ENCODE data around the gene NAPA.
"Not testable (repeated sequence)": the region's sequence is repeated elsewhere in the genome, so short reads cannot be mapped to it uniquely, and the experiment has no call there.

Gene NAPA

GRCh38 chr19:47490847-47491246, 24.0 kb downstream of the NAPA start:
- DNase-seq: no peak

GRCh38 chr19:47490031-47490430, 24.8 kb downstream of the NAPA start:
- DNase-seq: no peak
- H3K27me3 Mint-ChIP-seq: no peaks in the 10 kb centered on the region
- H3K36me3 Mint-ChIP-seq (ENCODE audit: low read depth): peaks cover 74% of the 10 kb centered on the region
- no peaks in the 10 kb centered on the region for H3K9me3 Mint-ChIP-seq
- peaks cover 27% of the 10 kb centered on the region for H3K4me1 Mint-ChIP-seq (ENCODE audit: low read depth)
- no peak overlapping the region for H3K27ac Mint-ChIP-seq
- H3K4me3 Mint-ChIP-seq: no peak overlapping the region

More at GRCh38 chr19:47490847-47491246, 24.0 kb downstream of the NAPA start:
- Mint-ChIP-seq H3K9me3 (no peaks in the 10 kb centered on the region), H3K36me3 (ENCODE audit: low read depth) (peaks cover 73% of the 10 kb centered on the region), H3K4me3 (no peak overlapping the region), H3K27ac (no peak overlapping the region), H3K27me3 (no peaks in the 10 kb centered on the region), H3K4me1 (ENCODE audit: low read depth) (peaks cover 21% of the 10 kb centered on the region)

- peaks cover 30% of the 10 kb centered on the region for H3K4me1 Mint-ChIP-seq (ENCODE audit: low read depth)
- H3K4me3 Mint-ChIP-seq: no peak overlapping the region
- peaks cover 81% of the 10 kb centered on the region for H3K36me3 Mint-ChIP-seq (ENCODE audit: low read depth)
- no peak for DNase-seq
- no peaks in the 10 kb centered on the region for H3K27me3 Mint-ChIP-seq
- H3K9me3 Mint-ChIP-seq: no peaks in the 10 kb centered on the region
- peak overlapping the region; percentile 37 for H3K27ac Mint-ChIP-seq
Measured at GRCh38 chr19:47489072-47489914, 25.6 kb downstream of the NAPA start.

GRCh38 chr19:47487551-47488515, 27.0 kb downstream of the NAPA start:
- Mint-ChIP-seq H3K9me3 (no peaks in the 10 kb centered on the region), H3K27me3 (no peaks in the 10 kb centered on the region), H3K4me3 (no peak overlapping the region), H3K36me3 (ENCODE audit: low read depth) (peaks cover 76% of the 10 kb centered on the region), H3K27ac (peak overlapping the region; percentile 60), H3K4me1 (ENCODE audit: low read depth) (peaks cover 37% of the 10 kb centered on the region)
- no peak for DNase-seq

DNA sequence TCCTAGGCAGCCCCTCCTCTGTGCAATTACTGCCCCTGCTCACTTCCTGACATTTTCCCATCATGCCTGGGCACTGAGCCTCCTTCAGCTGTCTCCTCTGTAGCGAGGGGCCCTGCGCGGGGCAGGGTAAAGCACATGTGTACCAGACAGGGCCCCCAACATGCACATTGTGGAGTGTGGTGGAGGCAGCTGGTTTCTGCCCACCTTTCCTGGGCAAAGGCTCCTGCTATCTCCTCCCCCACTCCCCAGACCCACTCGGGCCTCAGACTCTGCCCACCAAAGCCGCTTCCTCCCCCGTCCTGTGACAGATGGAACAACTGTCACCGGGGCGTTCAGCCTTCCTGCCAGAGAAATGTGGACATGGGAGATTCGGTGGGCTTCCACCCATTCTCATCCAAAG, 28.0 kb downstream of the NAPA start:
- peaks cover 72% of the 10 kb centered on the region for H3K36me3 Mint-ChIP-seq (ENCODE audit: low read depth)
- H3K9me3 Mint-ChIP-seq: no peaks in the 10 kb centered on the region
- DNase-seq: no peak
- H3K4me1 Mint-ChIP-seq (ENCODE audit: low read depth): peaks cover 37% of the 10 kb centered on the region
- H3K4me3 Mint-ChIP-seq: no peak overlapping the region
- H3K27me3 Mint-ChIP-seq: no peaks in the 10 kb centered on the region
- peak overlapping the region; percentile 60 for H3K27ac Mint-ChIP-seq

- H3K4me3 Mint-ChIP-seq, H3K27me3 Mint-ChIP-seq, H3K9me3 Mint-ChIP-seq, DNase-seq: not testable (repeated sequence)
- Mint-ChIP-seq H3K4me1 (ENCODE audit: low read depth) (peaks cover 37% of the 10 kb centered on the region), H3K27ac (peak overlapping the region; percentile 37), H3K36me3 (ENCODE audit: low read depth) (peaks cover 65% of the 10 kb centered on the region)
Measured at GRCh38 chr19:47486220-47486619, 28.6 kb downstream of the NAPA start.

DNA sequence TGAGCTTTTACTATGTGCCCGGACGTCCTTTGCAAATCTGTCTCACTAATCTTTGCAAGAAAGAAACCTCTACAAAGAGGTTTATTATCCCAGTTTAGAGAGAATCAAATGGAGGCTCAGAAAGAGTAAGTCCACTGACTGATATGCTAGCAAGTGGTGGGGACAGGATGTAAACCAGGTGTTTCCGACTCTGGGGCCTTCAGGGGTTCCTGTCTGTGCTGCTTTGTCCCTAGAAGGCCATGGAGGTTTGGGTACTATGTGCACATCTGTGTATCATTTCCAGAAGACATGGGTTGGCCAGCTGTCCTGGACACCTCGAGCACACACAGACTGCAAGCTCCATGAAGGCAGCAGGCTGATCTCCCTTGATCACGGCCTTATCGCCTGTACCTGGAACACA, 29.7 kb downstream of the NAPA start:
- Mint-ChIP-seq H3K36me3 (ENCODE audit: low read depth) (peaks cover 57% of the 10 kb centered on the region), H3K9me3 (no peaks in the 10 kb centered on the region), H3K27ac (peak overlapping the region; percentile 100), H3K27me3 (no peaks in the 10 kb centered on the region), H3K4me1 (ENCODE audit: low read depth) (peaks cover 34% of the 10 kb centered on the region), H3K4me3 (peak overlapping the region; percentile 95)
- no peak for DNase-seq

- Mint-ChIP-seq H3K27ac (peak within 1 kb of the TSS; percentile 100), H3K4me3 (peak within 1 kb of the TSS; percentile 95), H3K27me3 (no peaks in the 10 kb centered on the region), H3K36me3 (ENCODE audit: low read depth) (peaks cover 46% of the 10 kb centered on the region), H3K4me1 (ENCODE audit: low read depth) (peaks cover 34% of the 10 kb centered on the region), H3K9me3 (no peaks in the 10 kb centered on the region)
- DNase-seq: peak; percentile 94
Measured at GRCh38 chr19:47483800-47484690, 30.8 kb downstream of the NAPA start, which contains the start of gene KPTN. Gene KPTN (minus strand): TSS chr19:47484219. CDS start chr19:47484160, 59 bp downstream.

- peak overlapping the region; percentile 95 for H3K4me3 Mint-ChIP-seq
Measured at GRCh38 chr19:47483200-47483599, 31.7 kb downstream of the NAPA start.

GRCh38 chr19:47481460-47482052, 33.3 kb downstream of the NAPA start:
- DNase-seq: no peak
- Mint-ChIP-seq H3K4me3 (no peak overlapping the region), H3K36me3 (ENCODE audit: low read depth) (peaks cover 24% of the 10 kb centered on the region), H3K27ac (no peak overlapping the region), H3K27me3 (no peaks in the 10 kb centered on the region), H3K4me1 (ENCODE audit: low read depth) (peaks cover 26% of the 10 kb centered on the region), H3K9me3 (no peaks in the 10 kb centered on the region)

More at GRCh38 chr19:47483200-47483599, 31.7 kb downstream of the NAPA start:
- H3K27me3 Mint-ChIP-seq: no peaks in the 10 kb centered on the region
- peaks cover 34% of the 10 kb centered on the region for H3K4me1 Mint-ChIP-seq (ENCODE audit: low read depth)
- H3K27ac Mint-ChIP-seq: peak overlapping the region; percentile 100
- DNase-seq: no peak
- H3K9me3 Mint-ChIP-seq: no peaks in the 10 kb centered on the region
- peaks cover 40% of the 10 kb centered on the region for H3K36me3 Mint-ChIP-seq (ENCODE audit: low read depth)

DNA sequence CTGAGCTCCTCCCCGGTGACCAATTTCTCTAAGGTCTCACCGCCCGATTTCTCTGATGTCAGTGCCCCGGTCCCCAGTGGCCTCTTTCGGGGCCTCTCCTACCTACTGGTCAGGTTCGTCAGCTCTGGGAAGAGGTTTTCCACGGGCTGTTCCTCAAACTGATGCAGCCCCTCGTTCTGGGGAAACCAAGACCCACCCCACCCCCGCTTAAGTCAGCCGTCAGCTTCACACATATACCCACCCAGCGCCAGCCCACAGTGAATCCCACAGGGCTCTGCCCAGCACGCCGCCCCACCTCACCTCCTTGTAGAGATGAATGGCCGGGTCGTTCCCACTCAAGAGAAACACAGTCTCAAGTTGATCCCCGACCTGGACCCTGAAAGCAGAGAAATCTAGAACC, 34.2 kb downstream of the NAPA start:
- Mint-ChIP-seq H3K27me3 (no peaks in the 10 kb centered on the region), H3K36me3 (ENCODE audit: low read depth) (peaks cover 18% of the 10 kb centered on the region), H3K27ac (no peak overlapping the region), H3K4me1 (ENCODE audit: low read depth) (peaks cover 19% of the 10 kb centered on the region), H3K4me3 (no peak overlapping the region), H3K9me3 (no peaks in the 10 kb centered on the region)
- no peak for DNase-seq

DNA sequence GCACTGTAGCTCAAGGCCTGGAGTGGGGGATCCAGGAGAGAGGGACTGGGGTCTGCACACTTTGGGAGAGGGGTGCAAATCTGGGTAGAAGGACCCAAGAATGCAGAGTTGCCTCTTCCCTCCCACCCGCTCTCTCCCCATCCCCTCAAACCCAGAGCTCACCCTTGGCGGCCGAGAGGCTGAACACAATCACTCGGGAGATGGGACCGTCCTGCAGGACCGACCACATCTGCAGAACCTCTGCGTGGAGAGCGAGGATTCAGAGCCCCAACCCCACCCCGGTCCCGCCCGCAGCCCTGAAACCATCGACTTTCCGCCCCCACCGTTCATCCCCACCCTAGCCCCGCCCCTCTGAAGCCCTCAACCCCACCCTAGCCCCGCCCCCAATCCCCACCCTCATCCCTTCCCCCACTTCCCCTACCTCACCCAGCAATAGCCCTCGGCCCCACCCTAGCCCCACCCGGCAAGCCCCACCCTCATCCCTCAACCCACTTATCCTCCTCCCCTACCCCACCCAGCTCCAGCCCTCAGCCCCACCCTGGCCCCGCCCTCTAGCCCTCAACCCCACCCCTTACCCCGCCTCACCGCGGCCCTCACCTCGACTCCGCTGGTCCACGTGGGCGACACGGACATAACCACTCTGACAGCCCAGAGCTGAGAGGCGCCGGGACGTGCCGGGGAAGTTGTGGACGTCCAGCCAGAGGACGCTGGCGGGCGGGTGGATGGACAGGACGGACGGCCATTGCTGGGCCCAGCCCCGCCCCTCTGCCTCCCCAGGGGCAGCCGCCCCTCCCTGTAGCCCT, 35.0 kb downstream of the NAPA start:
- Mint-ChIP-seq H3K27ac (no peak overlapping the region), H3K9me3 (no peaks in the 10 kb centered on the region), H3K4me3 (no peak overlapping the region), H3K27me3 (no peaks in the 10 kb centered on the region), H3K36me3 (ENCODE audit: low read depth) (peaks cover 10% of the 10 kb centered on the region), H3K4me1 (ENCODE audit: low read depth) (peaks cover 11% of the 10 kb centered on the region)
- no peak for DNase-seq

DNA sequence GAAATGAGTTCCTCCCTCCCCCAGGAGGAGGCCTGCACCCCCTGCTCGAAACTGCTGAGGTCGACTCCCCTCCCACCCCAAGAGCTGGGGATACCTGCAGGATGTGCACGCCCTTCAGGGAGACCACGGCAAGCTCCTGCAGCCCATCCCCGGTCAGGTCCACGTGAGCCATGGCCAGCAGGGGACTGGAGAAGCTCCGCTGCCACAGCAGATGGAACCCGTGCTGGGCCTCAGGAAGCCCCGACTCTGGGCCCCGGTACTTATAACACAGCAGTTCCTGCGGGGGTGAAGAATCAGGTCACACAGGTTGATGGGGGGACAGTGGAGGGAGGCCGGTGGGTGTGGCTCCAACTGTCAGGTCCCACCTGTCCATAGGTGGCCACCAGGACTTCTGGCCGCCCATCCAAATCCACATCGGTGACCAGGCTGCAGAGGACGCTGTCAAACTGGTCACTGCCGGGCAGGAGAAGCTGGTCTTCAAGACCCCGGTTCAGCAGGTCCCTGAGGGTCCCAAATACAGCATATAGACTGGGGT, 38.4 kb downstream of the NAPA start:
- DNase-seq: no peak
- peaks cover 18% of the 10 kb centered on the region for H3K27me3 Mint-ChIP-seq
- no peaks in the 10 kb centered on the region for H3K9me3 Mint-ChIP-seq
- H3K27ac Mint-ChIP-seq: no peak overlapping the region
- peaks cover 3% of the 10 kb centered on the region for H3K4me1 Mint-ChIP-seq (ENCODE audit: low read depth)
- no peaks in the 10 kb centered on the region for H3K36me3 Mint-ChIP-seq (ENCODE audit: low read depth)
- no peak overlapping the region for H3K4me3 Mint-ChIP-seq

Measured in activated T-cell treated with anti-CD3 and anti-CD28 coated beads, Interleukin-2, amount 50 U/mL, for 24 hours (primary cell).